Bone marrow (tissue), 2 donors: ENCODE data around the gene ANKRD30BL.
A peak's percentile ranks its signal among the peaks of the same experiment; 100 is the strongest.
"Not testable (repeated sequence)": the region's sequence is repeated elsewhere in the genome, so short reads cannot be mapped to it uniquely, and the experiment has no call there.

Experiments used
- DNase-seq, 2 donors: peaks; one replicate each; lab custom pipeline; 2025; lab: John Stamatoyannopoulos, UW

The ANKRD30BL gene, protein sequence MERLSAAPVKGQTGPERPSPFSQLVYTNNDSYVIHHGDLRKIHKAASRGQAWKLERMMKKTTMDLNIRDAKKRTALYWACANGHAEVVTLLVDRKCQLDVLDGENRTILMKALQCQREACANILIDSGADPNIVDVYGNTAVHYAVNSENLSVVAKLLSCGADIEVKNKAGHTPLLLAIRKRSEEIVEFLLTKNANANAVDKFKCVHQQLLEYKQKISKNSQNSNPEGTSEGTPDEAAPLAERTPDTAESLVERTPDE

DNA sequence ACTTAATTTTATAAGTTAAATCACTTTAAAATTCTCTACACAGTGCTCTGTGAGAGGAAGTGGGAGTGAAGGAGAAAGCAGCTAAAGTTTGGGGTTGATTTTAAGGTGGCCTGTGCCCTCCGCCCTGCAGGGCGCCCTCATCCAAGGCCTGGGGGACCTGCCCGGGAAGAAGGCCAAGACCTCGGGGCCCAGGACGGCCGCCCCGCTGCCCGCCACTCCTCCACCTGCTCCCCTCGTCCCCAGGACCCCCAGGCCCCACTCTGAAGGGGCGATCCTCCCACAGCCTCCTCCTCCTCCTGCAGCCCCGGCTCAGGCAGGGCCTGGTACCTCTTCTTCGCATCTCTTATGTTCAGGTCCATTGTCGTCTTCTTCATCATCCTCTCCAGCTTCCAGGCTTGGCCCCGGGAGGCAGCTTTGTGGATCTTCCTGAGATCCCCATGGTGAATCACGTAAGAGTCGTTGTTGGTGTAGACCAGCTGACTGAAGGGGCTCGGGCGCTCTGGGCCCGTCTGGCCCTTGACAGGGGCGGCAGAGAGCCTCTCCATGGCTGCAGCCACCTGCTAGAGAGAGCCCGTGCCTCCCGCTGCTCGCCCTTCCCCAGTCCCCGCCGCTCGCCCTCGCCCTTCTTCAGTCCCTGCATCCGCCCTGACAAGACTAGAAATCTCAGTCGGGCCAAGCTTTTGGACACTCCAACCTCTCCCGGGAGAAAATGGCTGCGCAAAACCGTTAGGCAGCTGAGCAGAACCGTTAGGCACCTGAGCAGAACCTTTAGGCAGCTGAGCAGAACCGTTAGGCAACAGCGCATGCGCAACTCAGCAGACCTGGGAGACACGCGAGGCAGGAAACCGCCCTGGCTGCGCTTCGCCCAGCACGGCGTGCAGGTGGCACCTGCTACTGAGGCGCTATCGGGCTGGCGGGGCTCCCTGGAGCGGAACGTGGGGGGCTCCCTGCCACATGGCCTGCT, at the start of gene ANKRD30BL:
Gene ANKRD30BL, minus strand, starts transcription at position 792 of the 964 bp plus-strand sequence. Its CDS starts 247 bp downstream, at position 545.
- DNase-seq, result not testable (repeated sequence)

DNA sequence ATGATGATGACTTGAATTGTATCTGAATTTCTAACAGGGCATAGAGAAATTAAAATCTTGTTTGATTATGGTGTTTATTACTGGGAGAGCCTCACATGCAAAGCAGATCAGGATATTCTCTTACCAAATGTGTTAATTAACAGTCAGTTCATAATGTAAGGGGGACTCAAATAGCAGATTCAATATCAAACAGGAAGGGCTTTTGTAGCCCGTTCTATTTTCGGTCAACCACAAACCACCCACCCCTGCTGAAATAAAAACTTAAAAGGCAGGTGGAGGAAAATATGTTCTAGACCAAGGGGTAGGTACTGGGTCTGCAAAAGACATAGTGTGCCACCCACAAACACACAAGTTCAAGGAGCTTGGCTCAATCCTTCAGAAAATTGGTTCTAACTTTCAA, 41.1 kb upstream of the ANKRD30BL start:
- not testable (repeated sequence) for DNase-seq

DNA sequence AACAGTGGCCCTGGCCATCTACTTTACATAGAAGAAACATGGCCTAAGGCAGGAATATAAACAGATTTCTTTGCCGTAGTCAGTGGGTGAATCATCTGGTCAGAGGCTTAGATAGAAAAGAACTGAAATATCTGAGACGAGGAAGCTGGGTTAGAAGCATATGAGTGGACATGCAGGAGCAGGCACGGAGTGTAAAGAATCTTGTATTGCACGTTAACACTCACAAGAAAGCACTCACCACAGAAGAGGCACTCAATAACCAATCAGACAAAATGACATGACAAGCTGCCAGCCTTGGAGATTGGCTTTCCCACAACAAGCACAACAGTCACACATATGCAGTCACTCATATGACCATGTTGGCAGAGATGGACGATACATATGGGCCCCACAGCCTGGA, 31.1 kb upstream of the ANKRD30BL start:
- not testable (repeated sequence) for DNase-seq

DNA sequence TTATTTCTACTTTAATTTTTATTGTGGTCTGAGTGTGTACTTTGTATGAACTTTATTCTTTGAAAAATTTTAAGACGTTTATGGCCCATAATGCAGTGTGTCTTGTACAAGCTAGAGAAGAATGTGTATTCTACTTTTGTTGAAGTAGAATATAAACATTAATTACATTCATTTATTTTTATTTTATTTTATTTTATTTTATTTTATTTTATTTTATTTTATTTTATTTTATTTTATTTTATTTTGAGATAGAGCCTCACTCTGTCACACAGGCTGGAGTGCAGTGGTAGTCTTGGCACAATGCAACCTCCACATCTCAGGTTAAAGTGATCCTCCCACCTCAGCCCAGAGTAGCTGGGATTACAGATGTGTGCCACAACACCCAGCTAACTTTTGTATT, 5.3 kb upstream of the ANKRD30BL start:
- not testable (repeated sequence) for DNase-seq

DNA sequence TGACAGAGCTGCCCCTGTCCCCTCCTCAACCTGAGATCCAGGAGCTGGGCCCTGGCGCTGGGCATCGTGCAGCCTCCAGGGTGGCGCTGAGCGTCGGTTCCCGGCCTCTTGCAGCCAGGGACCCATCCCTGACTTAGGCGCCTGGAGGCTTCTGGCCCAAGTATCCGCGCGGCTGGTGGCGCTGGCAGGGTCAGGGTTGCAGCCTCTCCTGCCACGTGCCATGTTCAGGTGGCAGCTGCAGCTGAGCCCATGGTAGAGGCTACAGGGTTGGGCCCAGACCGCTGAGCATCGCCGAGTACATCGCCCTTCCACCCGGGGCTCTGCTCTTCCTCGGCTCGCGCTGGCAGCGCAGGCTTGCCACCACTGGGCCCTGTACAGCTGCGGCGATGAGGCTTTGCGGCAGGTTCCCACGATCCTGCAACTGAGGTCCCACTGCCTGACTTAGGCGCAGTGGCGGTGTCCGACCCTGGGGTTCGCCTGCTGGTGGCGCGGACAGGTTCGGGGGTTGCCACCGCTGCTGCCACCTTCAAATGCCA, 441 bp upstream of the ANKRD30BL start:
- not testable (repeated sequence) for DNase-seq

DNA sequence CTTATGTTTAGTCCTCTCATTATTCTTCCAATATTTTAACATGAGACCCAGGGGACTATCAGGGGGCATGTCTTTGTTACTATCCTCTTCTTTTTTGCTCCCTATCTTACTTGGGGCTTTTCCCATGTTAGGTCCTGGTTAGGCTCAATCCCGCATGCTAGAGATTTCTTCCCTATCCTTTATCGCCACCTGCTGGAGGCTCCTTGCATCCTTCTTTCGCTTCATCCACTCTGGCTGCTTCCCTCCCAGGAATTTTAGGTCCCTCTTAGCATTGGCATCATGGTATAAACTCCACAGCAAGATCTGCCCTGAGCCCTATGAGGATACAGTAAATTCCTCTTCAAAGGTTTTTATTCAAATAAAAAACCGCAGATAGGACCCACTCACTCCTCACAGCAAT, 15.0 kb downstream of the ANKRD30BL start:
- DNase-seq, result peak in 1 of 2 donors; percentile 0
